ENCODE results near the gene ZNF141. TPM values are rescaled to one million over a fixed set of nuclear protein-coding genes. Genes with fewer than 3 reads are reported as not detected.

The ZNF141 gene
- polyA plus RNA-seq, 3 donors = 2.5 to 4.2 (median 2.7) TPM

GRCh38 chr4:340011-340410 is 2.4 kb downstream of the ZNF141 start:
- H3K4me3 ChIP-seq (replicated peaks in 1 of 3; ENCODE audit: low read depth in 2 of 3, low read length in 3 of 3) = no peak overlapping the region
- intact Hi-C loops (cut with micrococcal nuclease) = no loop called here
- Mint-ChIP-seq H3K36me3 (peaks cover 46 to 59% of the 10 kb centered on the region in 2 donors), H3K27ac (no peak overlapping the region), H3K27me3 (ENCODE audit: low read depth in 3 of 3) (peaks cover 2 to 4% (median 2%) of the 10 kb centered on the region in 3 donors), H3K9me3 (peaks cover 30 to 76% (median 64%) of the 10 kb centered on the region in 7 donors), H3K4me1 (peaks cover 20% of the 10 kb centered on the region), H3K4me3 (no peak overlapping the region)
- no peak overlapping the region for H3K4me2 ChIP-seq (replicated peaks; ENCODE audit: extremely low read depth, low read length, poor library complexity, severe bottlenecking)
- no peak overlapping the region for H3K9ac ChIP-seq (ENCODE audit: insufficient read depth, low read length, poor library complexity, severe bottlenecking)
- no peak for DNase-seq
- H3K27ac ChIP-seq (ENCODE audit: low read depth in 1 of 2, low read length in 2 of 2) = no peak overlapping the region
- H3K79me2 ChIP-seq (ENCODE audit: insufficient read depth, low read length) = peaks cover 55% of the 10 kb centered on the region
- H2AFZ ChIP-seq (ENCODE audit: insufficient read depth, low read depth, low read length, poor library complexity, severe bottlenecking) = no peak overlapping the region
- peaks cover 10 to 60% of the 10 kb centered on the region in 2 donors for H3K36me3 ChIP-seq (replicated peaks in 1 of 2; ENCODE audit: control insufficient read depth in 1 of 2, insufficient read depth in 2 of 2, low read length in 2 of 2)
- peaks cover 49 to 61% of the 10 kb centered on the region in 2 donors for H3K9me3 ChIP-seq (replicated peaks in 1 of 2; ENCODE audit: control insufficient read depth in 1 of 2, insufficient read depth in 1 of 2, low read length in 2 of 2)
- WGBS (ENCODE audit: insufficient coverage) = 93% methylated on average over 3 of the region's 4 CpGs
- peaks cover 0 to 3% of the 10 kb centered on the region in 2 donors for H3K27me3 ChIP-seq (ENCODE audit: control insufficient read depth in 2 of 2, insufficient read depth in 2 of 2, low read length in 2 of 2)
- no peak for TF ChIP-seq CTCF (IDR thresholded peaks at IDR 0.05)
- peaks cover 14 to 26% of the 10 kb centered on the region in 2 donors for H3K4me1 ChIP-seq (ENCODE audit: control insufficient read depth in 1 of 2, insufficient read depth in 2 of 2, low read length in 2 of 2)
- H4K20me1 ChIP-seq (ENCODE audit: insufficient read depth, low read length) = no peaks in the 10 kb centered on the region

DNA sequence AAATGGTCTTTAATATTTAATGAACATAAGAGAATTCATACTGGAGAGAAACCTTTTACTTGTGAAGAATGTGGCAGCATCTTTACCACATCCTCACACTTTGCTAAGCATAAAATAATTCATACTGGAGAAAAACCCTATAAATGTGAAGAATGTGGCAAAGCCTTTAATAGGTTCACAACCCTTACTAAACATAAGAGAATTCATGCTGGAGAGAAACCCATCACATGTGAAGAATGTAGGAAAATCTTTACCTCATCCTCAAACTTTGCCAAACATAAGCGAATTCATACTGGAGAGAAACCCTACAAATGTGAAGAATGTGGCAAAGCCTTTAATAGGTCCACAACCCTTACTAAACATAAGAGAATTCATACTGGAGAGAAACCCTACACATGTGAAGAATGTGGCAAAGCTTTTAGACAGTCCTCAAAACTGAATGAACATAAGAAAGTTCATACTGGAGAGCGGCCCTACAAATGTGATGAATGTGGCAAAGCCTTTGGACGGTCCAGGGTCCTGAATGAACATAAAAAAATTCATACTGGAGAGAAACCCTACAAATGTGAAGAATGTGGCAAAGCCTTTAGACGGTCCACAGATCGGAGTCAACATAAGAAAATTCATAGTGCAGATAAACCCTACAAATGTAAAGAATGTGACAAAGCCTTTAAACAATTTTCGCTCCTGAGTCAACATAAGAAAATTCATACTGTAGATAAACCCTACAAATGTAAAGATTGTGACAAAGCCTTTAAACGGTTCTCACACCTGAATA is 35.6 kb downstream of the ZNF141 start:
- Histone ChIP-seq H3K27ac (ENCODE audit: low read depth in 1 of 2, low read length in 2 of 2) (no peak overlapping the region), H3K4me3 (replicated peaks in 1 of 3; ENCODE audit: low read depth in 2 of 3, low read length in 3 of 3) (peak overlapping the region in 1 of 3 experiments; percentile 55), H2AFZ (ENCODE audit: insufficient read depth, low read depth, low read length, poor library complexity, severe bottlenecking) (no peak overlapping the region), H3K9ac (ENCODE audit: insufficient read depth, low read length, poor library complexity, severe bottlenecking) (no peak overlapping the region), H3K4me1 (ENCODE audit: control insufficient read depth in 1 of 2, insufficient read depth in 2 of 2, low read length in 2 of 2) (no peaks in the 10 kb centered on the region), H3K4me2 (replicated peaks; ENCODE audit: extremely low read depth, low read length, poor library complexity, severe bottlenecking) (no peak overlapping the region), H3K27me3 (ENCODE audit: control insufficient read depth in 2 of 2, insufficient read depth in 2 of 2, low read length in 2 of 2) (no peaks in the 10 kb centered on the region), H3K79me2 (ENCODE audit: insufficient read depth, low read length) (no peaks in the 10 kb centered on the region), H4K20me1 (ENCODE audit: insufficient read depth, low read length) (no peaks in the 10 kb centered on the region), H3K9me3 (replicated peaks in 1 of 2; ENCODE audit: control insufficient read depth in 1 of 2, insufficient read depth in 1 of 2, low read length in 2 of 2) (peaks cover 42 to 98% of the 10 kb centered on the region in 2 donors), H3K36me3 (replicated peaks in 1 of 2; ENCODE audit: control insufficient read depth in 1 of 2, insufficient read depth in 2 of 2, low read length in 2 of 2) (peaks cover 20 to 65% of the 10 kb centered on the region in 2 donors)
- intact Hi-C loops (cut with micrococcal nuclease) = no loop called here
- Mint-ChIP-seq H3K9me3 (peaks cover 42 to 91% (median 84%) of the 10 kb centered on the region in 7 donors), H3K4me3 (no peak overlapping the region), H3K4me1 (no peaks in the 10 kb centered on the region), H3K36me3 (peaks cover 24 to 47% of the 10 kb centered on the region in 2 donors), H3K27ac (no peak overlapping the region), H3K27me3 (ENCODE audit: low read depth in 3 of 3) (no peaks in the 10 kb centered on the region)
- no peak for DNase-seq
- no peak for TF ChIP-seq CTCF (IDR thresholded peaks at IDR 0.05)
- WGBS (ENCODE audit: insufficient coverage) = 100% methylated on average over 4 of the region's 7 CpGs

Data from CD14-positive monocyte (primary cell).